ENCODE data around the gene WSB1. TPM values are rescaled to one million over a fixed set of nuclear protein-coding genes. Genes with fewer than 3 reads are reported as not detected.
A peak's percentile ranks its signal among the peaks of the same experiment; 100 is the strongest.

The WSB1 gene
- total and polyA plus RNA-seq, 9 of the 15 experiments (the other 6 are each of a cell fraction or from before 2014, with no cell fraction given): 22.8 to 229 (median 81.1) TPM

DNA sequence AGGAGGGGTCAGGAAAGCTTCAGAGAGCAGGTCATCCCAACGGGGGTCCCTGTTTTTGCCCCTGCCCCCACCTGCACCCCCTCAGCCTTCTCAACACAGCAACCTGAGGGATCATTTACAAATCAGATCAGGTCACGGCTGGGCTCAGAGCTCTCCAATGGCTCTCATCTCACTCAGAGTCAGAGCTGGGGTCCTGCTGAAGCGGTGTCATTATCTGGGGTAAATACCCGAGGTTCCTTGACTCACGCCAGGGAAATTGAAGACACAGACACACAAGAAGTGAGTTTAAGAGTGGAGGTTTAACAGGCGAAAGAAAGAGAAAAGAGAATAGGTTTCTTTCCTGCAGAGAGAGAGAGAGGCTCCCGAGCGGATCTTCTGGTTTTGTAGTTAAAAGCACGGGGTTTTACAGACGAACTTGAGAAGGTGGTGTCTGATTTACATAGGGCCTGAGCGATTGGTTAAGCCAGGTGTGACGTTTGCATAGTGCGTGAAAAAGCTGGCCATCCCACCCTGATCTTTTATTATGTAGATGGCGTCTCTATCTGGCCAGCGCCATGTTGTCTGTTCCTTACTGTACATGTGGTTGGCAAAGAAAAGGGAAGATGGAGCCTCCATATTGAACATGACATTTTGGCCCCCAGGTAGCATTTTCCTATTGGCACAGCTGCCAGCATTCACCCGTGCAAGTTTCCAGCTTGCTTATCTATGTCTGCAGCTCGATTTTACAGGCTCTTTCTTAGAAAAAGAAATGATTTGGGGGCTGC lies 51.4 kb downstream of the WSB1 start (continued):
- TF ChIP-seq, protein P1, sequence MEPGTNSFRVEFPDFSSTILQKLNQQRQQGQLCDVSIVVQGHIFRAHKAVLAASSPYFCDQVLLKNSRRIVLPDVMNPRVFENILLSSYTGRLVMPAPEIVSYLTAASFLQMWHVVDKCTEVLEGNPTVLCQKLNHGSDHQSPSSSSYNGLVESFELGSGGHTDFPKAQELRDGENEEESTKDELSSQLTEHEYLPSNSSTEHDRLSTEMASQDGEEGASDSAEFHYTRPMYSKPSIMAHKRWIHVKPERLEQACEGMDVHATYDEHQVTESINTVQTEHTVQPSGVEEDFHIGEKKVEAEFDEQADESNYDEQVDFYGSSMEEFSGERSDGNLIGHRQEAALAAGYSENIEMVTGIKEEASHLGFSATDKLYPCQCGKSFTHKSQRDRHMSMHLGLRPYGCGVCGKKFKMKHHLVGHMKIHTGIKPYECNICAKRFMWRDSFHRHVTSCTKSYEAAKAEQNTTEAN (CRISPR knock-in tag; IDR thresholded peaks at IDR 0.05): no peak
- no peak for TF ChIP-seq CSDE1 (IDR thresholded peaks at IDR 0.05)
- no peak for TF ChIP-seq SRSF7 (optimal IDR thresholded peaks at IDR 0.05; ENCODE audit: low read depth, low read length)
- TF ChIP-seq PHTF2 (CRISPR knock-in tag; IDR thresholded peaks at IDR 0.05): 0 out of 2 replicates have a peak, but pooled peaks have one; percentile 43
- no peak for TF ChIP-seq CREBBP (IDR thresholded peaks at IDR 0.05; ENCODE audit: low read depth, low read length)
- TF ChIP-seq, protein P2, sequence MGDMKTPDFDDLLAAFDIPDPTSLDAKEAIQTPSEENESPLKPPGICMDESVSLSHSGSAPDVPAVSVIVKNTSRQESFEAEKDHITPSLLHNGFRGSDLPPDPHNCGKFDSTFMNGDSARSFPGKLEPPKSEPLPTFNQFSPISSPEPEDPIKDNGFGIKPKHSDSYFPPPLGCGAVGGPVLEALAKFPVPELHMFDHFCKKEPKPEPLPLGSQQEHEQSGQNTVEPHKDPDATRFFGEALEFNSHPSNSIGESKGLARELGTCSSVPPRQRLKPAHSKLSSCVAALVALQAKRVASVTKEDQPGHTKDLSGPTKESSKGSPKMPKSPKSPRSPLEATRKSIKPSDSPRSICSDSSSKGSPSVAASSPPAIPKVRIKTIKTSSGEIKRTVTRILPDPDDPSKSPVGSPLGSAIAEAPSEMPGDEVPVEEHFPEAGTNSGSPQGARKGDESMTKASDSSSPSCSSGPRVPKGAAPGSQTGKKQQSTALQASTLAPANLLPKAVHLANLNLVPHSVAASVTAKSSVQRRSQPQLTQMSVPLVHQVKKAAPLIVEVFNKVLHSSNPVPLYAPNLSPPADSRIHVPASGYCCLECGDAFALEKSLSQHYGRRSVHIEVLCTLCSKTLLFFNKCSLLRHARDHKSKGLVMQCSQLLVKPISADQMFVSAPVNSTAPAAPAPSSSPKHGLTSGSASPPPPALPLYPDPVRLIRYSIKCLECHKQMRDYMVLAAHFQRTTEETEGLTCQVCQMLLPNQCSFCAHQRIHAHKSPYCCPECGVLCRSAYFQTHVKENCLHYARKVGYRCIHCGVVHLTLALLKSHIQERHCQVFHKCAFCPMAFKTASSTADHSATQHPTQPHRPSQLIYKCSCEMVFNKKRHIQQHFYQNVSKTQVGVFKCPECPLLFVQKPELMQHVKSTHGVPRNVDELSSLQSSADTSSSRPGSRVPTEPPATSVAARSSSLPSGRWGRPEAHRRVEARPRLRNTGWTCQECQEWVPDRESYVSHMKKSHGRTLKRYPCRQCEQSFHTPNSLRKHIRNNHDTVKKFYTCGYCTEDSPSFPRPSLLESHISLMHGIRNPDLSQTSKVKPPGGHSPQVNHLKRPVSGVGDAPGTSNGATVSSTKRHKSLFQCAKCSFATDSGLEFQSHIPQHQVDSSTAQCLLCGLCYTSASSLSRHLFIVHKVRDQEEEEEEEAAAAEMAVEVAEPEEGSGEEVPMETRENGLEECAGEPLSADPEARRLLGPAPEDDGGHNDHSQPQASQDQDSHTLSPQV (IDR thresholded peaks at IDR 0.05): peak; percentile 96
- no peak for TF ChIP-seq PURB (CRISPR knock-in tag; IDR thresholded peaks at IDR 0.05; ENCODE audit: low read depth)
- no peak for TF ChIP-seq LEF1 (IDR thresholded peaks at IDR 0.05)
- TF ChIP-seq ZNF584 (CRISPR knock-in tag; IDR thresholded peaks at IDR 0.05; ENCODE audit: low read depth): no peak
- no peak for TF ChIP-seq ZNF184 (CRISPR knock-in tag; IDR thresholded peaks at IDR 0.05)
- TF ChIP-seq KDM4B (IDR thresholded peaks at IDR 0.05; ENCODE audit: borderline replicate concordance in 2 of 2, low read depth in 1 of 2): peak in 1 of 2 experiments; percentile 48; a peak in 1 of 4 replicates
- no peak for TF ChIP-seq HCFC1 (IDR thresholded peaks at IDR 0.05; ENCODE audit: low read depth, low read length)
- TF ChIP-seq, protein P3, sequence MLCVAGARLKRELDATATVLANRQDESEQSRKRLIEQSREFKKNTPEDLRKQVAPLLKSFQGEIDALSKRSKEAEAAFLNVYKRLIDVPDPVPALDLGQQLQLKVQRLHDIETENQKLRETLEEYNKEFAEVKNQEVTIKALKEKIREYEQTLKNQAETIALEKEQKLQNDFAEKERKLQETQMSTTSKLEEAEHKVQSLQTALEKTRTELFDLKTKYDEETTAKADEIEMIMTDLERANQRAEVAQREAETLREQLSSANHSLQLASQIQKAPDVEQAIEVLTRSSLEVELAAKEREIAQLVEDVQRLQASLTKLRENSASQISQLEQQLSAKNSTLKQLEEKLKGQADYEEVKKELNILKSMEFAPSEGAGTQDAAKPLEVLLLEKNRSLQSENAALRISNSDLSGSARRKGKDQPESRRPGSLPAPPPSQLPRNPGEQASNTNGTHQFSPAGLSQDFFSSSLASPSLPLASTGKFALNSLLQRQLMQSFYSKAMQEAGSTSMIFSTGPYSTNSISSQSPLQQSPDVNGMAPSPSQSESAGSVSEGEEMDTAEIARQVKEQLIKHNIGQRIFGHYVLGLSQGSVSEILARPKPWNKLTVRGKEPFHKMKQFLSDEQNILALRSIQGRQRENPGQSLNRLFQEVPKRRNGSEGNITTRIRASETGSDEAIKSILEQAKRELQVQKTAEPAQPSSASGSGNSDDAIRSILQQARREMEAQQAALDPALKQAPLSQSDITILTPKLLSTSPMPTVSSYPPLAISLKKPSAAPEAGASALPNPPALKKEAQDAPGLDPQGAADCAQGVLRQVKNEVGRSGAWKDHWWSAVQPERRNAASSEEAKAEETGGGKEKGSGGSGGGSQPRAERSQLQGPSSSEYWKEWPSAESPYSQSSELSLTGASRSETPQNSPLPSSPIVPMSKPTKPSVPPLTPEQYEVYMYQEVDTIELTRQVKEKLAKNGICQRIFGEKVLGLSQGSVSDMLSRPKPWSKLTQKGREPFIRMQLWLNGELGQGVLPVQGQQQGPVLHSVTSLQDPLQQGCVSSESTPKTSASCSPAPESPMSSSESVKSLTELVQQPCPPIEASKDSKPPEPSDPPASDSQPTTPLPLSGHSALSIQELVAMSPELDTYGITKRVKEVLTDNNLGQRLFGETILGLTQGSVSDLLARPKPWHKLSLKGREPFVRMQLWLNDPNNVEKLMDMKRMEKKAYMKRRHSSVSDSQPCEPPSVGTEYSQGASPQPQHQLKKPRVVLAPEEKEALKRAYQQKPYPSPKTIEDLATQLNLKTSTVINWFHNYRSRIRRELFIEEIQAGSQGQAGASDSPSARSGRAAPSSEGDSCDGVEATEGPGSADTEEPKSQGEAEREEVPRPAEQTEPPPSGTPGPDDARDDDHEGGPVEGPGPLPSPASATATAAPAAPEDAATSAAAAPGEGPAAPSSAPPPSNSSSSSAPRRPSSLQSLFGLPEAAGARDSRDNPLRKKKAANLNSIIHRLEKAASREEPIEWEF (CRISPR knock-in tag; IDR thresholded peaks at IDR 0.05): peak; percentile 79
- no peak for TF ChIP-seq FUS (optimal IDR thresholded peaks at IDR 0.05; ENCODE audit: low read depth, low read length)
- TF ChIP-seq, protein P4, sequence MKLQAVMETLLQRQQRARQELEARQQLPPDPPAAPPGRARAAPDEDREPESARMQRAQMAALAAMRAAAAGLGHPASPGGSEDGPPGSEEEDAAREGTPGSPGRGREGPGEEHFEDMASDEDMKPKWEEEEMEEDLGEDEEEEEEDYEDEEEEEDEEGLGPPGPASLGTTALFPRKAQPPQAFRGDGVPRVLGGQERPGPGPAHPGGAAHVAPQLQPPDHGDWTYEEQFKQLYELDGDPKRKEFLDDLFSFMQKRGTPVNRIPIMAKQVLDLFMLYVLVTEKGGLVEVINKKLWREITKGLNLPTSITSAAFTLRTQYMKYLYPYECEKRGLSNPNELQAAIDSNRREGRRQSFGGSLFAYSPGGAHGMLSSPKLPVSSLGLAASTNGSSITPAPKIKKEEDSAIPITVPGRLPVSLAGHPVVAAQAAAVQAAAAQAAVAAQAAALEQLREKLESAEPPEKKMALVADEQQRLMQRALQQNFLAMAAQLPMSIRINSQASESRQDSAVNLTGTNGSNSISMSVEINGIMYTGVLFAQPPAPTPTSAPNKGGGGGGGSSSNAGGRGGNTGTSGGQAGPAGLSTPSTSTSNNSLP (IDR thresholded peaks at IDR 0.05; ENCODE audit: borderline replicate concordance, low read depth, low read length): peak; percentile 68; the same call in 1 of the 2 replicates
